ENCODE measurements around the gene SNRK. TPM values are rescaled to one million over a fixed set of nuclear protein-coding genes. Genes with fewer than 3 reads are reported as not detected.

Gene SNRK
- total and polyA plus RNA-seq, 2 of the 13 experiments (the other 11 are each of a cell fraction or from before 2014, with no cell fraction given): 11.4 to 16.1 TPM

- peak; percentile 33; the same call in 1 of the 2 replicates for TF ChIP-seq MED1 (CRISPR knock-in tag; IDR thresholded peaks at IDR 0.05)
- TF ChIP-seq STAT5B (CRISPR knock-in tag; IDR thresholded peaks at IDR 0.05): no peak
- no peak for TF ChIP-seq HNF1B (CRISPR knock-in tag; IDR thresholded peaks at IDR 0.05)
- no peak for TF ChIP-seq ZNF549 (CRISPR knock-in tag; IDR thresholded peaks at IDR 0.05)
- no peak for TF ChIP-seq ZNF264 (CRISPR knock-in tag; IDR thresholded peaks at IDR 0.05)
- TF ChIP-seq STAT6 (CRISPR knock-in tag; IDR thresholded peaks at IDR 0.05; ENCODE audit: borderline replicate concordance): no peak
- TF ChIP-seq YY1 (IDR thresholded peaks at IDR 0.05; ENCODE audit: insufficient read depth, insufficient replicate concordance, low read depth, low read length): no peak
- TF ChIP-seq ZNF770 (CRISPR knock-in tag; IDR thresholded peaks at IDR 0.05): no peak
- TF ChIP-seq THYN1 (CRISPR knock-in tag; IDR thresholded peaks at IDR 0.05; ENCODE audit: borderline replicate concordance, low read depth): no peak
- no peak; a peak in 1 of 4 replicates for TF ChIP-seq KLF16 (CRISPR knock-in tag; IDR thresholded peaks at IDR 0.05)
- TF ChIP-seq ZNF382 (CRISPR knock-in tag; IDR thresholded peaks at IDR 0.05; ENCODE audit: borderline replicate concordance): no peak
- no peak for TF ChIP-seq ZEB1 (IDR thresholded peaks at IDR 0.05; ENCODE audit: insufficient replicate concordance, low read depth)
- no peak for TF ChIP-seq ZNF138 (CRISPR knock-in tag; IDR thresholded peaks at IDR 0.05; ENCODE audit: low read depth)
- no peak for TF ChIP-seq ZFP62 (CRISPR knock-in tag; IDR thresholded peaks at IDR 0.05)
- no peak for TF ChIP-seq ZNF883 (CRISPR knock-in tag; IDR thresholded peaks at IDR 0.05; ENCODE audit: not compliant biosample characterization)
- TF ChIP-seq ZNF609 (CRISPR knock-in tag; IDR thresholded peaks at IDR 0.05; ENCODE audit: borderline replicate concordance): no peak
- TF ChIP-seq SP1 (IDR thresholded peaks at IDR 0.05): no peak
- no peak for TF ChIP-seq SP1 (CRISPR knock-in tag; IDR thresholded peaks at IDR 0.05)
These were observed 31.3 kb downstream of the SNRK start (continued) for GRCh38 chr3:43317461-43318316.

Data from HepG2 (cell line).